Measurements from ENCODE around the gene ABCC10.

DNA sequence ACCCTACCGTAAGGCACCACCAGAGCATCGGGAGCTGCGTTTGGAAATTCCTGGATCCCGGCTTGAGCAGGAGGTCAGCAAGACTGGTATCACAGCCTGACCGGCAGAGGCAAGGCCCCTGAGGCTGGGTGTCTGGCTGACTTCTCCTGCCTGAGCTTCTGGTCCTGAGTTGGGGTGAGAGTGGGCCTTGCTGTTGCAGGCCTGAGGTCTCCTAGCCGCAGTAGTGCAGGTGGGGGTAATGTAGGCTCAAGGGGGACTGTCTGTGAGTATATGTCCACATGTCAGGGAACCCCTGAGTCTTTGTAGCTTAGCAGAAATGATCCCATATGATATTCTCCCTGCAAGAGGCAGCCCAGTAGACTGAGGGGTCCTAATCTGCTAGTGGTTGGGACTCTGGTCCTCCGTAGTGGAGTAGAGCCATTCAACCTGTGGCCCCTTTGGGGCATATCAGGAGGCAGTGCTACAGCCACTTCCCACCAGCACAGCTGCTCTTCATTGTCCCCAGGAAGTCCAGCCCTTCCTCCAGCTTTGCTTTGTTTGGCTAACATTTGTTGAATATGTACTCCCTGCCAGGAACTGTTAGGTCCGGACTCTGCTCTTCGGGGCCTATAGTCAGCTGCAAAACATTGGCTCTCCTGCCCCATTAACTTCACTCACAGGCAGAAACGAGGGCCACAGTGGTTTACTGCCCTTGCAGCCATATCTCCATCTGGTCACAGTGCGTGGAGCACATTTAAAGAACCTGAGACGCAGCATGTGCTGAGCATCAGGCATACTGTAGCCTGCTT lies 71.9 kb downstream of the ABCC10 start:
- TF ChIP-seq, protein P1, sequence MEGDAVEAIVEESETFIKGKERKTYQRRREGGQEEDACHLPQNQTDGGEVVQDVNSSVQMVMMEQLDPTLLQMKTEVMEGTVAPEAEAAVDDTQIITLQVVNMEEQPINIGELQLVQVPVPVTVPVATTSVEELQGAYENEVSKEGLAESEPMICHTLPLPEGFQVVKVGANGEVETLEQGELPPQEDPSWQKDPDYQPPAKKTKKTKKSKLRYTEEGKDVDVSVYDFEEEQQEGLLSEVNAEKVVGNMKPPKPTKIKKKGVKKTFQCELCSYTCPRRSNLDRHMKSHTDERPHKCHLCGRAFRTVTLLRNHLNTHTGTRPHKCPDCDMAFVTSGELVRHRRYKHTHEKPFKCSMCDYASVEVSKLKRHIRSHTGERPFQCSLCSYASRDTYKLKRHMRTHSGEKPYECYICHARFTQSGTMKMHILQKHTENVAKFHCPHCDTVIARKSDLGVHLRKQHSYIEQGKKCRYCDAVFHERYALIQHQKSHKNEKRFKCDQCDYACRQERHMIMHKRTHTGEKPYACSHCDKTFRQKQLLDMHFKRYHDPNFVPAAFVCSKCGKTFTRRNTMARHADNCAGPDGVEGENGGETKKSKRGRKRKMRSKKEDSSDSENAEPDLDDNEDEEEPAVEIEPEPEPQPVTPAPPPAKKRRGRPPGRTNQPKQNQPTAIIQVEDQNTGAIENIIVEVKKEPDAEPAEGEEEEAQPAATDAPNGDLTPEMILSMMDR (IDR thresholded peaks at IDR 0.05) = no peak
- no peak for TF ChIP-seq POLR2A (IDR thresholded peaks at IDR 0.05)

Measured in esophagus squamous epithelium (tissue), 4 donors.